IMR-90 (cell line): Measurements from ENCODE around the gene SYNPO2. TPM values are rescaled to one million over a fixed set of nuclear protein-coding genes. Genes with fewer than 3 reads are reported as not detected.
A peak's percentile ranks its signal among the peaks of the same experiment; 100 is the strongest.

ENCODE experiments used
- ATAC-seq: fragments of 200-7000 bp; cut with Tn5 transposase; 2 replicates; pipeline ENCODE4 v1.9.1; 2020; ENCODE audit warnings: low read depth, mild to moderate bottlenecking, moderate library complexity
- BruUV-seq: library from RNA; stranded (reverse); fragments of 400-500 nt; replicated peaks from 2 replicates; lab custom pipeline; 2021; lab: Mats Ljungman, UMichigan
- CTCF ChIA-PET: fragments of 300-600 bp; formaldehyde crosslinking; extraction: SDS; loops from one replicate; lab custom pipeline; 2021; ENCODE audit warnings: antibody characterized with exemption; lab: Yijun Ruan, JAX
- POLR2A ChIA-PET: fragments of 300-600 bp; sonication (Branson Sonifier 250); formaldehyde crosslinking; loops from one replicate; lab custom pipeline; 2022; ENCODE audit warnings: antibody characterized with exemption; ENCODE audit not compliant: unreplicated experiment; lab: Charles Lee
- DNase-seq: peaks from one replicate; pipeline ENCODE4 v3.0.0; 2013
- H2AFZ ChIP-seq: replicated peaks from 2 replicates; pipeline ENCODE3; 2013; ENCODE audit warnings: low read length, mild to moderate bottlenecking; ENCODE audit not compliant: poor library complexity
- H2AK5ac ChIP-seq: 2 replicates; pipeline ENCODE4 v1.6.1; 2013; ENCODE audit warnings: low read depth, low read length, inconsistent platforms
- H2AK9ac ChIP-seq: replicated peaks from 2 replicates; pipeline ENCODE3; 2013; ENCODE audit warnings: mild to moderate bottlenecking, low read depth, low read length, moderate library complexity; ENCODE audit not compliant: poor library complexity
- H2BK120ac ChIP-seq: 2 replicates; pipeline ENCODE4 v1.6.1; 2013; ENCODE audit warnings: low read depth, low read length, inconsistent platforms
- H2BK15ac ChIP-seq: 3 replicates; pipeline ENCODE4 v1.6.1; 2013; ENCODE audit warnings: low read depth, low read length, inconsistent platforms
- H2BK20ac ChIP-seq: 2 replicates; pipeline ENCODE4 v1.6.1; 2013; ENCODE audit warnings: low read depth, mild to moderate bottlenecking, inconsistent platforms, low read length, moderate library complexity
- H2BK5ac ChIP-seq: 2 replicates; pipeline ENCODE4 v1.6.1; 2013; ENCODE audit warnings: mild to moderate bottlenecking, low read depth, low read length, inconsistent platforms; ENCODE audit not compliant: poor library complexity, severe bottlenecking
- H3K14ac ChIP-seq: replicated peaks from 2 replicates; pipeline ENCODE4 v1.6.1; 2013; ENCODE audit warnings: low read depth, low read length, inconsistent platforms
- H3K18ac ChIP-seq: 2 replicates; pipeline ENCODE4 v1.6.1; 2013; ENCODE audit warnings: low read depth, low read length, control low read depth
- H3K23ac ChIP-seq: 2 replicates; pipeline ENCODE4 v1.6.1; 2013; ENCODE audit warnings: low read depth, low read length, inconsistent platforms
- H3K27ac ChIP-seq: 2 replicates; pipeline ENCODE4 v1.5.1; 2013; ENCODE audit warnings: mild to moderate bottlenecking, control low read depth, low read length; ENCODE audit not compliant: insufficient read depth
- H3K27me3 ChIP-seq: 2 replicates; pipeline ENCODE4 v1.6.1; 2013; ENCODE audit warnings: low read length; ENCODE audit not compliant: control insufficient read depth, insufficient read depth
- H3K36me3 ChIP-seq: 2 replicates; pipeline ENCODE4 v1.6.1; 2013; ENCODE audit warnings: low read length, mixed read lengths; ENCODE audit not compliant: control insufficient read depth, insufficient read depth
- H3K4ac ChIP-seq: 2 replicates; pipeline ENCODE4 v1.6.1; 2013; ENCODE audit warnings: low read depth, low read length, inconsistent platforms
- H3K4me1 ChIP-seq: 2 replicates; pipeline ENCODE4 v1.6.1; 2013; ENCODE audit warnings: low read length, mixed read lengths; ENCODE audit not compliant: control insufficient read depth, insufficient read depth
- H3K4me2 ChIP-seq: 2 replicates; pipeline ENCODE4 v1.6.1; 2013; ENCODE audit warnings: low read depth, mild to moderate bottlenecking, control low read depth, low read length, moderate library complexity
- H3K4me3 ChIP-seq: 2 replicates; pipeline ENCODE4 v1.5.1; 2013; ENCODE audit warnings: low read depth, mild to moderate bottlenecking, control low read depth, low read length, moderate library complexity; ENCODE audit not compliant: insufficient read depth
- H3K56ac ChIP-seq: 2 replicates; pipeline ENCODE4 v1.6.1; 2013; ENCODE audit warnings: low read length, inconsistent platforms; ENCODE audit not compliant: insufficient read depth; ENCODE audit errors: extremely low read depth
- H3K79me1 ChIP-seq, 2 experiments: 2 replicates each; pipeline ENCODE4 v1.6.1; 2013; ENCODE audit warnings: low read length in 2 of 2, inconsistent platforms in 1 of 2, low read depth in 1 of 2
- H3K9ac ChIP-seq: 2 replicates; pipeline ENCODE4 v1.6.1; 2013; ENCODE audit warnings: low read depth, low read length, control low read depth
- H3K9me1 ChIP-seq: 2 replicates; pipeline ENCODE4 v1.6.1; 2013; ENCODE audit warnings: low read length, inconsistent platforms; ENCODE audit not compliant: insufficient read depth
- H3K9me3 ChIP-seq: 2 replicates; pipeline ENCODE4 v1.6.1; 2013; ENCODE audit warnings: low read length; ENCODE audit not compliant: control insufficient read depth, insufficient read depth
- H4K20me1 ChIP-seq: 2 replicates; pipeline ENCODE4 v1.6.1; 2013; ENCODE audit warnings: low read length, inconsistent platforms; ENCODE audit not compliant: insufficient read depth
- H4K5ac ChIP-seq: 2 replicates; pipeline ENCODE4 v1.6.1; 2013; ENCODE audit warnings: mild to moderate bottlenecking, low read depth, low read length, control low read depth
- H4K8ac ChIP-seq, 2 experiments: 2 replicates each; pipeline ENCODE4 v1.6.1; 2013; ENCODE audit warnings: low read depth in 2 of 2, low read length in 2 of 2, control low read depth in 1 of 2, inconsistent platforms in 1 of 2
- H4K91ac ChIP-seq: 2 replicates; pipeline ENCODE4 v1.6.1; 2013; ENCODE audit warnings: low read depth, low read length, inconsistent platforms; ENCODE audit not compliant: insufficient read depth
- BHLHE40 ChIP-seq: fragments of 150-350 bp; IDR thresholded peaks from 2 replicates; pipeline ENCODE4 v1.6.1; 2016; ENCODE audit warnings: mild to moderate bottlenecking, low read depth, low read length
- CEBPB ChIP-seq: IDR thresholded peaks from 2 replicates; pipeline ENCODE4 v1.6.1; 2012; ENCODE audit warnings: low read depth, low read length, improper control_type of control experiment
- CHD1 ChIP-seq: IDR thresholded peaks from 2 replicates; pipeline ENCODE4 v1.6.1; 2012; ENCODE audit warnings: low read depth, low read length, improper control_type of control experiment
- MAFK ChIP-seq: IDR thresholded peaks from 2 replicates; pipeline ENCODE4 v1.6.1; 2012; ENCODE audit warnings: low read depth, low read length, improper control_type of control experiment
- MAZ ChIP-seq: IDR thresholded peaks from 2 replicates; pipeline ENCODE4 v1.6.1; 2012; ENCODE audit warnings: low read depth, mild to moderate bottlenecking, low read length, improper control_type of control experiment, moderate library complexity, borderline replicate concordance
- MXI1 ChIP-seq: IDR thresholded peaks from 2 replicates; pipeline ENCODE4 v1.6.1; 2012; ENCODE audit warnings: low read depth, mild to moderate bottlenecking, low read length, moderate library complexity, borderline replicate concordance
- NFE2L2 ChIP-seq: fragments of 150-350 bp; IDR thresholded peaks from 2 replicates; pipeline ENCODE4 v1.6.1; 2016; ENCODE audit warnings: low read depth, mild to moderate bottlenecking, low read length
- POLR2A ChIP-seq: IDR thresholded peaks from 2 replicates; pipeline ENCODE4 v1.6.1; 2012; ENCODE audit warnings: mild to moderate bottlenecking, low read depth, low read length
- RAD21 ChIP-seq: IDR thresholded peaks from 2 replicates; pipeline ENCODE4 v1.6.1; 2012; ENCODE audit warnings: low read length, improper control_type of control experiment
- RCOR1 ChIP-seq: IDR thresholded peaks from 2 replicates; pipeline ENCODE4 v1.6.1; 2012; ENCODE audit warnings: mild to moderate bottlenecking, low read length, improper control_type of control experiment; ENCODE audit not compliant: insufficient replicate concordance
- RFX5 ChIP-seq: IDR thresholded peaks from 2 replicates; pipeline ENCODE4 v1.8.0; 2012; ENCODE audit warnings: low read depth, mild to moderate bottlenecking, low read length, moderate library complexity
- SMC3 ChIP-seq: fragments of 150-350 bp; IDR thresholded peaks from 2 replicates; pipeline ENCODE4 v1.6.1; 2016; ENCODE audit warnings: low read depth, mild to moderate bottlenecking, antibody characterized with exemption, low read length, moderate library complexity
- WGBS, 2 experiments: methylation state at CpG; one replicate each; pipeline versions ENCODE4 v1.1.5 to v1.1.7; 2013; ENCODE audit warnings: missing lambda C conversion rate in 2 of 2; ENCODE audit not compliant: insufficient read length in 1 of 2; ENCODE audit errors: extremely low coverage in 2 of 2; 5-methylcytosine and 5-hydroxymethylcytosine counted together
- dilution Hi-C: fragments of 300-500 bp; cut with HindIII; formaldehyde crosslinking; loops from one replicate; pipeline ENCODE4 v1.14.3; 2018; ENCODE audit warnings: low sequenced_read_pairs; ENCODE audit not compliant: unreplicated experiment
- in situ Hi-C: fragments of 300-500 bp; cut with MboI; formaldehyde crosslinking; loops from 3 replicates; pipeline ENCODE4 v1.14.3; 2019; ENCODE audit warnings: low sequenced_read_pairs, inconsistent platforms, mixed read lengths
- intact Hi-C: fragments of 100-400 bp; cut with micrococcal nuclease; formaldehyde crosslinking; loops from 2 replicates; pipeline ENCODE4 v1.10.0; 2022
- polyA plus RNA-seq, 3 experiments: library from polyadenylated mRNA; depleted of rRNA; stranded (reverse); fragments of >200 nt; gene quantifications; 2 replicates each; pipeline ENCODE4 v1.2.3, GENCODE V29; 2012; ENCODE audit warnings: low replicate concordance in 1 of 3
- total RNA-seq: library from RNA; depleted of rRNA; stranded (reverse); fragments of >200 nt; gene quantifications from 2 replicates; pipeline ENCODE4 v1.2.3, GENCODE V29; 2012
- TF ChIP-seq, protein P1 (sequence below): fragments of 150-350 bp; IDR thresholded peaks from 2 replicates; pipeline ENCODE4 v1.6.1; 2017; ENCODE audit warnings: mild to moderate bottlenecking, antibody characterized with exemption, low read length, low read depth
- TF ChIP-seq, protein P2 (sequence below): fragments of 150-350 bp; IDR thresholded peaks from 2 replicates; pipeline ENCODE4 v1.6.1; 2016; ENCODE audit warnings: low read depth, mild to moderate bottlenecking, low read length, moderate library complexity, borderline replicate concordance
- TF ChIP-seq, protein P3 (sequence below): conservative IDR thresholded peaks from 2 replicates; pipeline ENCODE4 v1.5.1; 2012; ENCODE audit warnings: mild to moderate bottlenecking, low read depth, low read length, improper control_type of control experiment

SYNPO2 gene
- total and polyA plus RNA-seq, 2 of the 4 experiments (the other 2 are of a cell fraction) = 0.99 to 1.8 TPM

DNA sequence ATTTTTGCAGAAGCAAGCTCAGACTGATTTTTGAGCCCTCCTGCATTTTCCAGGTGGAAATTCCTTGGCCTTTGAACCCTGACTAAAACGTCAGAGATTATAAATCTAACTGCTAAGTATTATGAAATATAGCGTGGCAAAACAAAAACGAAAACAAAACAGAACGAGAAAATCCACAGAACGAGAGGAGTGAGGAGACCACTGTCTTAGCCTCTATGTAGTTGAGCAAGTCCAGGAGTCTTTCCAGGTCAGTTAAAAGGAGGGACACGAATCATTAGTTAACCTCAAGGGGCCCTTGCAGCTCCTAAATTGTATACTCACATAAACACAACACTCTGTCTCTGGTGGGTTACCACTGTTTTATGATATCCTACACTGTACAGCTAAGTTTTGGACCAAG, 80.2 kb downstream of the SYNPO2 start:
- H4K20me1 ChIP-seq = no peaks in the 10 kb centered on the region
- dilution Hi-C loops (no loop called here), in situ Hi-C loops (loop anchor here (25.0 kb wide), 1 partner anchor 432 kb away; no protein-coding TSS in a partner anchor), intact Hi-C loops (loop anchor here (1.0 to 10.0 kb wide), 7 partner anchors 52 to 544 kb away; no protein-coding TSS in a partner anchor)
- H2BK120ac ChIP-seq = peak overlapping the region; percentile 28; the same call in 1 of the 2 replicates
- H4K5ac ChIP-seq = peak overlapping the region; percentile 34; the same call in 1 of the 2 replicates
- H2BK20ac ChIP-seq = 0 out of 2 replicates have a peak overlapping the region, but pooled peaks have one; percentile 7
- no peak overlapping the region for H2AK5ac ChIP-seq
- no peaks in the 10 kb centered on the region for H3K27me3 ChIP-seq
- CTCF ChIA-PET = interaction anchor here (0.5 to 1.4 kb wide), 2 partner anchors 197 to 199 kb away, joined by 3 read pairs; no protein-coding TSS in a partner anchor
- peak overlapping the region; percentile 20; the same call in 1 of the 2 replicates for H3K14ac ChIP-seq
- H2AFZ ChIP-seq = no peak overlapping the region
- H4K8ac ChIP-seq = peak overlapping the region; percentile 12 to 82; a peak in 3 of 4 replicates
- H3K9me1 ChIP-seq = peaks cover 7% of the 10 kb centered on the region; the same call in 1 of the 2 replicates
- H2BK5ac ChIP-seq = peak overlapping the region; percentile 87
- POLR2A ChIA-PET = no interaction called here
- WGBS, 2 experiments = 0% methylated on average over 1 of the region's 6 CpGs; no CpG with 5 or more reads in 1 of the 2 experiments
- DNase-seq (no peak), ATAC-seq (peak; percentile 3; the same call in 1 of the 2 replicates)
- peak overlapping the region; percentile 55 for H3K4me2 ChIP-seq
- BruUV-seq = no TSS peak
- peak overlapping the region; percentile 9; the same call in 1 of the 3 replicates for H2BK15ac ChIP-seq
- H3K36me3 ChIP-seq = no peaks in the 10 kb centered on the region
- peak overlapping the region; percentile 29; the same call in 1 of the 2 replicates for H3K9ac ChIP-seq
- peak overlapping the region; percentile 32; the same call in 1 of the 2 replicates for H3K18ac ChIP-seq
- 0 out of 2 replicates have a peak overlapping the region, but pooled peaks have one; percentile 29 for H3K56ac ChIP-seq
- H3K4me1 ChIP-seq = peaks cover 16% of the 10 kb centered on the region
- no peak overlapping the region for H2AK9ac ChIP-seq
- peak overlapping the region; percentile 46; the same call in 1 of the 2 replicates for H3K23ac ChIP-seq
- no peaks in the 10 kb centered on the region for H3K9me3 ChIP-seq
- no peak overlapping the region for H3K4ac ChIP-seq
- no peaks in the 10 kb centered on the region for H3K79me1 ChIP-seq
- H4K91ac ChIP-seq = peak overlapping the region; percentile 48; the same call in 1 of the 2 replicates
- H3K27ac ChIP-seq = peak overlapping the region; percentile 90; the same call in 1 of the 2 replicates
- H3K4me3 ChIP-seq = no peak overlapping the region
- TF ChIP-seq, protein P1, sequence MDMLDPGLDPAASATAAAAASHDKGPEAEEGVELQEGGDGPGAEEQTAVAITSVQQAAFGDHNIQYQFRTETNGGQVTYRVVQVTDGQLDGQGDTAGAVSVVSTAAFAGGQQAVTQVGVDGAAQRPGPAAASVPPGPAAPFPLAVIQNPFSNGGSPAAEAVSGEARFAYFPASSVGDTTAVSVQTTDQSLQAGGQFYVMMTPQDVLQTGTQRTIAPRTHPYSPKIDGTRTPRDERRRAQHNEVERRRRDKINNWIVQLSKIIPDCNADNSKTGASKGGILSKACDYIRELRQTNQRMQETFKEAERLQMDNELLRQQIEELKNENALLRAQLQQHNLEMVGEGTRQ = no peak
- TF ChIP-seq BHLHE40 = no peak
- TF ChIP-seq MAFK = no peak
- no peak for TF ChIP-seq MAZ
- TF ChIP-seq, protein P2, sequence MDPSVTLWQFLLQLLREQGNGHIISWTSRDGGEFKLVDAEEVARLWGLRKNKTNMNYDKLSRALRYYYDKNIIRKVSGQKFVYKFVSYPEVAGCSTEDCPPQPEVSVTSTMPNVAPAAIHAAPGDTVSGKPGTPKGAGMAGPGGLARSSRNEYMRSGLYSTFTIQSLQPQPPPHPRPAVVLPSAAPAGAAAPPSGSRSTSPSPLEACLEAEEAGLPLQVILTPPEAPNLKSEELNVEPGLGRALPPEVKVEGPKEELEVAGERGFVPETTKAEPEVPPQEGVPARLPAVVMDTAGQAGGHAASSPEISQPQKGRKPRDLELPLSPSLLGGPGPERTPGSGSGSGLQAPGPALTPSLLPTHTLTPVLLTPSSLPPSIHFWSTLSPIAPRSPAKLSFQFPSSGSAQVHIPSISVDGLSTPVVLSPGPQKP = no peak
- no peak for TF ChIP-seq POLR2A
- TF ChIP-seq MXI1 = no peak
- TF ChIP-seq SMC3 = no peak
- TF ChIP-seq, protein P3, sequence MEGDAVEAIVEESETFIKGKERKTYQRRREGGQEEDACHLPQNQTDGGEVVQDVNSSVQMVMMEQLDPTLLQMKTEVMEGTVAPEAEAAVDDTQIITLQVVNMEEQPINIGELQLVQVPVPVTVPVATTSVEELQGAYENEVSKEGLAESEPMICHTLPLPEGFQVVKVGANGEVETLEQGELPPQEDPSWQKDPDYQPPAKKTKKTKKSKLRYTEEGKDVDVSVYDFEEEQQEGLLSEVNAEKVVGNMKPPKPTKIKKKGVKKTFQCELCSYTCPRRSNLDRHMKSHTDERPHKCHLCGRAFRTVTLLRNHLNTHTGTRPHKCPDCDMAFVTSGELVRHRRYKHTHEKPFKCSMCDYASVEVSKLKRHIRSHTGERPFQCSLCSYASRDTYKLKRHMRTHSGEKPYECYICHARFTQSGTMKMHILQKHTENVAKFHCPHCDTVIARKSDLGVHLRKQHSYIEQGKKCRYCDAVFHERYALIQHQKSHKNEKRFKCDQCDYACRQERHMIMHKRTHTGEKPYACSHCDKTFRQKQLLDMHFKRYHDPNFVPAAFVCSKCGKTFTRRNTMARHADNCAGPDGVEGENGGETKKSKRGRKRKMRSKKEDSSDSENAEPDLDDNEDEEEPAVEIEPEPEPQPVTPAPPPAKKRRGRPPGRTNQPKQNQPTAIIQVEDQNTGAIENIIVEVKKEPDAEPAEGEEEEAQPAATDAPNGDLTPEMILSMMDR = no peak
- no peak for TF ChIP-seq NFE2L2
- no peak for TF ChIP-seq RAD21
- TF ChIP-seq RFX5 = no peak
- TF ChIP-seq RCOR1 = no peak
- no peak for TF ChIP-seq CHD1
- TF ChIP-seq CEBPB = no peak
